ENCODE results near the gene HHIPL1.

Gene HHIPL1

GRCh38 chr14:99611646-99612045 lies 33.3 kb upstream of the HHIPL1 start:
- no peak for DNase-seq (ENCODE audit: low read depth in 3 of 3)

GRCh38 chr14:99612071-99612737 lies 32.7 kb upstream of the HHIPL1 start:
- no peak for DNase-seq (ENCODE audit: low read depth in 3 of 3)

DNA sequence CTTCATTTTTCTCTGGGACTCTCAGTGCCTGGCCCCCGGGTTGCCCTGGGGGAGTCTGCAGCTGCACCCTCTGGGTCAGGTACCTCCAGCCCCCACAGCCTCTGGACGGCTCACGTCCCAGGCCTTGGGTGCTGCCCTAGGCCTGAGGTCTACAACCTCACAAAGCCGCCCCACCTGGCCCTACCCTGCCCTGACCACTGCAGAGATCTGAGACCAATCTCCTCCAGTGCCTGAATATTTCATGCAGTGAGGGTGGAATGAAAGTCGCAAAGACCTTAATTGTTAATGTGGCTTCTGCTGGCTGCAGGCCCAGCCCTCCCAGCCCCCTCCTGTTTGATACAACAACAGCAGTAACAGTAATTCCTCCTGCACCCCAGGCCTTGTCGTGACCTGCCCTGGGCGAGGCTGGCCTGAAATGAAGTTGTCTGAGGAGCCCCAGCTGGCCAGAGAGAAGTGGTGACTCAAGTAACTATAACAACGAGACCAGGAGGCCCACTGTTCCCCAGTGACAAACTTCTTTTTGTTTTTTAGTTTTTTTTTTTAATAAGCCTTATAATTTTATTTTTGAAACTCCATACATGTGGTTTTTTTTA lies 32.1 kb upstream of the HHIPL1 start:
- DNase-seq (ENCODE audit: low read depth in 3 of 3) = no peak

DNA sequence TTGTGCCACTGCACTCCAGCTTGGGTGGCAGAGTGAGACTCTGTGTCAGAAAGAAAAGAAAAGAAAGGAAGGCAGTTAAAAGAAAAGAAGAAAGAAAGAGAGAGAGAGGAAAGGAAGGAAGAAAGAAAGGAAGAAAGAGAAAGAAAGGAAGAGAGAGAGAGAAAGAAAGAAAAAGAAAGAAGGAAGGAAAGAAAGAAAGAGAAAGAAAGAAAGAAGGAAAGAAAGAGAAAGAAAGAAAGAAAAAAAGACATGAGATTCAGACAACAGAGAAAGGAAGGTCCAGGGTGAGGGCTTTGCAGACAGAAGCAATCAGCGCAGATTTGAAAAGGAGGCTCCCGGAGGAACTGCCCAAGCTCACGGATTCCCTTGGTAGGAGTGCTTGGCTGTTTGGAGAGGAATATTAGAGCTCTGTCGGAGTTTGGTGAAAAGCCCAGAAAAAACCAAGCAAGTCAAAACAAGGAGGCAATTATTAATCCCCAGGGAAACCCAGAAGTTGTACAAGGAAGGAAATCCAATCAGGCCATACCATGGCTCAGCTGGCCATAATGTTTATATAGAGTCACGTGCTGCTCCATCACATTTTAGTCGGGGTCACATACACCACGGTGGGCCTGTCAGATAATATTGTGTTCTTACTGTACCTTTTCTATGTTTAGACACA lies 29.3 kb upstream of the HHIPL1 start:
- no peak for DNase-seq (ENCODE audit: low read depth in 3 of 3)

DNA sequence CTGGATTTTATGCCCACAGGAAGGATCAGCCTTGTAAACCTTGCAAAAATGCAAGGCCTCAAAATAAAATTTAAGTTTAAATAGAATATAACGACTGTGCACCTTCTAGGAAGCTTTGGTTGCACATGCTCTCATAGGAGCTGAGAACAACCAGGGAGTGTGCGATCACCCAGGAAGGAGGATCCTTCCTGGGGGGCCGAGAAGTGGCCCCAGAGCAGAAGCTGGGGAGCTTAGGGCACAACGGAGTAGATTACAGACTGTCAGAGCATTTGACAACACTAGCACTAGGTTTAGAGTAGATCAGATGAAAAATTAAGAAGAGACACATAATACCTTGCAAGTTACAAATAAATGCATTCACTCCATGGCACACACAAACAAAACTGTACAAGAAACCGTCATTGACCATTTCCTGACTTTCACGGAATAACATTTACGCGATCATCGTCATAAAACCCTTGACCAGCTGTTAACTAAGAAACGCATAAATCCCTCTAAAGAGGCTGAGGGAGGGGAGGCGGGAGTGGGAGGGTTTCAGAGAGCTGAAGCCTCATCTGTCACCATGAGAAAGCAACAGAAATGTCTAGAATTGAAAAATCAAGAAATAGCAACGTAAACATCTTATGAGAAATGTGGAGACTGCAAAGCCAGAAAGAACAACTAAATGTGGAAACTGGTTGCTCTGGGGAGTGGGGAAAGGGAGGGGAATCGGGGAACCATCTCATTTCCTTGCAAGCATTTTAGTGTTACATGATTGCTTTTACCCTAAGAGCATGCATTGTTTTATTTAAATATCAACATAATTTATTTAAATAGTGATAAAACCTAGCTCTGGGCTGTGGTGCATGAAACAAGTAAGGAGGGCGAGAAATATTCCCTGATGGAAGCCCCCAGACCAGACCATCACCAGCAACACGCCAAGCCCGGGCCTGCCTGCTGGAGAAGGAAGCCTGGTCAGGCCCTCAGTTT lies 27.8 kb upstream of the HHIPL1 start:
- DNase-seq (ENCODE audit: low read depth in 3 of 3) = no peak

GRCh38 chr14:99619835-99620834 lies 24.8 kb upstream of the HHIPL1 start:
- no peak for DNase-seq (ENCODE audit: low read depth in 3 of 3)

DNA sequence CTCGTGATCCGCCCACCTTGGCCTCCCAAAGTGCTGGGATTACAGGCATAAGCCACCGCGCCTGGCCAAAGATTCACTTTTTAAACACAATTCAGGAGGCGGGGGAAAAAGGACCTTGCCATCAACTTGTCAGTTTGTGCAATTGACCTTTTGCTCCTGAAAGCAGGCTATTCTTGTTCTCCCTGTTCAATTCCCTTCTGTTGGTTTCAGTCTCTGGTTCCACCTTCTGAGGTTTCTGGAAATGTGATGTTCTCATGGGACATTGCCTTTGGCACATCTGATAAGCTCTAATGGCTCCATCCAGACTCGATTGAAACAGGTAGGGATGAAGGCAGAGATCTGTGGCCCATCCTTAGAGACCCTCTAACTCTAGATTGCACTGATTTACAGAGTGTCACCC lies 23.0 kb upstream of the HHIPL1 start:
- DNase-seq (ENCODE audit: low read depth in 3 of 3) = no peak

GRCh38 chr14:99624024-99624423 lies 20.9 kb upstream of the HHIPL1 start:
- no peak for DNase-seq (ENCODE audit: low read depth in 3 of 3)

- DNase-seq (ENCODE audit: low read depth in 3 of 3) = no peak
These were observed 20.0 kb upstream of the HHIPL1 start for GRCh38 chr14:99624971-99625370.

GRCh38 chr14:99625476-99625875 lies 19.5 kb upstream of the HHIPL1 start:
- DNase-seq (ENCODE audit: low read depth in 3 of 3) = no peak

DNA sequence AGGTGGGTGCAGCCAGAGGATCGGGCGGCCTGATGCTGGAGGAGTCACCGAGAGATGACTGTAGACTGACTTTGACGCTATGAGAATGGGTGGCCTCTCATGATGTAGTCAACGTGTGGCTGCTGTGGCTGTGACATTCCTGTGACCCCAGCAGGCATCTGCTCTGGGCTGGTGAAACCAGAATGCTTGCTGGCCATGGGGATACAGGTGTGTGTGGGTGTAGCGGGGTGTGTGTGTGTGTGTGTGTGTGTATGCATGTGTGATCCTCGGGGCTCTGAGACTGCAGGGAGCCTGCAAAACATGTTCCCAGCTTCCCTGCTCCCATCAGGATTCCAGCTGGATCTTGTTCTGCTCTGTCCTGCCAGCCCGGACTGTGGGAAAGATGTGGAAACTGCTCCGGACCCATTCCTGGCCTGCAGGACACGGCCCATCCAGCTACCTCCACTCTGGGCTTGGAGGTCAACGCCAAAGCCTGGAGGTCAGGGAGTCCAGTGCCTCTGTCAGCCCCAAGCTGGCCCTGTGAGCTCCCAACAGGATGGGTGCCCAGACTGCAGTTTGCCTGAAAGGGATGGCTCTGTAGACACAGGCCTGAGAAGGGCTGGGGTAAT lies 18.8 kb upstream of the HHIPL1 start:
- no peak for DNase-seq (ENCODE audit: low read depth in 3 of 3)

- DNase-seq (ENCODE audit: low read depth in 3 of 3) = no peak
These were observed 17.8 kb upstream of the HHIPL1 start for GRCh38 chr14:99627100-99627499.

DNA sequence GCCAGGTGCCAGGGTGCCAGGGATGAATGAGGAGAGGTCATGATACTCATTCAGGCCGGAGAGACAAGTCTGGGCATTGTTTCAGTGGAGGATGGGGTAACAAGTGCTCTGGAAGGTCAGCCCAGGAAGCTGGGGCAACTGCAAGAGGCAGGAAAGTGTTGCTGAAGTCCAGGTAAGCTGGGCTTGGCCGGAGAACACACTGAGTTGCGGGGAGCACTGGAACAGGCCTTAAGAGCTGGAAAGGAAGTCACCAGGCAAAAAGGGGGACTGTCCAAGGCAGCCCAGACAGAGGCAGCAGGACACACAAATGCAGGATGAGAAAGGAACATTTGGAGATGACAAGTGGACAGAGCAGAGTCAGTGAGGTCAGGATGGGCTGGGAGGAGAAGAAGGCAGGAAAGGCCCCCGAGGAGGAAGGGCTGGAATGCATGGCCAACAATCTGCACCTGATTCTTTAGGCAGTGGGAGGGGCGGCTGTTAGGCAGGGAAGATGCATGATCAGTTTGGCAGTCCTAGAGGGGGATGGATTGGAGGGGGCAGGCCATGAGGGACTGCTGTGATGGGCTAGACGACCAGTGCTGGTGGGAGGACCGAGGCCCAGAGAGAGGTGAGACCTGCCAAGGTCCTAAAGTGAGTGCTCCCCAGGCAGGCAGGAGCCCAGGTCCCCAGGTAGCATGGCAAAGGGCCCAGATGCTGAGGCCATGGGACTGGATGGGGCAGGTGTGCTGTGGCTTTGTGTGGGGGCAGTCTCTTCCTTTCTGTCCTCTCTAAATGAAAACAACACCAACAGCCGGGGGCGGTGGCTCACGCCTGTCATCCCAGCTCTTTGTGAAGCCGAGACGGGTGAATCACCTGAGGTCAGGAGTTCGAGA lies 17.2 kb upstream of the HHIPL1 start:
- DNase-seq (ENCODE audit: low read depth in 3 of 3) = no peak

DNA sequence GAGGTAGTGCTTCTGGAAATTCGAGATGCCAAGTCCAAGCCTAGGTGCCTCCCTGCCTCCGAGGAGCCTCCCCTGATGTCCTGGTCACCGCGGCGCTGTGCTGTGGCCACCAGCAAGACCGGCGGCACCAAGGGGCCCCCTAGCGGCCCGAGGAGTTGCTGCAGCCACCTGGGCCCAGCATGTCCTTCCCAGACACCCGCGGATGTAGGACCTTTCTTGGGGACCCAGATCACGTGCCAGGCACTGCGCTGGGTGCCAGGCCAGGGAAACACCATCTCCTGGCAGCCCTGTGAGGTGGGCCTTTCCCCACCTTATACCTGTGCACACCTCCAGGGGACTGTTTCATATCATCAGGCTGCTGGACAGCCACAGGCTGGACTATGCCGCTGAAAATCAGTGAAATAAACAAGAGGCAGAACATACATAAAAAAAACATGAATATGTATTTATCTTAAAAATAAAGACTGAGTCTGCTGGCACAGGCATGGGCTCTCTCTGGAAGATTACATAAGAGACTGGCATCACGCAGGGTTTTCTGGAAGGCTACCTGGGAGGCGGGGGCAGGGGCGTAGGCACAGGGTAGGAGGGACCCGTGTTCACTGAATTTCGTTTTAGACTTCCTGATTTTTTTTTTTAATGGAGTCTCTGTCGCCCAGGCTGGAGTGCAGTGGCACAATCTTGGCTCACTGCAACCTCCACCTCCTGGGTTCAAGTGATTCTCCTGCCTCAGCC lies 15.9 kb upstream of the HHIPL1 start:
- DNase-seq (ENCODE audit: low read depth in 3 of 3) = peak; percentile 29 to 38 (median 29)

- DNase-seq (ENCODE audit: low read depth in 3 of 3) = no peak
These were observed 14.7 kb upstream of the HHIPL1 start for GRCh38 chr14:99630202-99630601.

GRCh38 chr14:99632410-99633035 lies 12.4 kb upstream of the HHIPL1 start:
- DNase-seq (ENCODE audit: low read depth in 3 of 3) = no peak

- no peak for DNase-seq (ENCODE audit: low read depth in 3 of 3)
These were observed 11.8 kb upstream of the HHIPL1 start for GRCh38 chr14:99633141-99633540.

- DNase-seq (ENCODE audit: low read depth in 3 of 3) = no peak
These were observed 11.0 kb upstream of the HHIPL1 start for GRCh38 chr14:99633918-99634317.

Data from stimulated activated CD4-positive, alpha-beta T cell treated with anti-CD3 and anti-CD28 coated beads, TNF-alpha, amount 100 ng/mL, for 4 hours (primary cell).